ENCODE results near the gene ZNF33A. TPM values are rescaled to one million over a fixed set of nuclear protein-coding genes. Genes with fewer than 3 reads are reported as not detected.
"Not testable (repeated sequence)": the region's sequence is repeated elsewhere in the genome, so short reads cannot be mapped to it uniquely, and the experiment has no call there.

Gene ZNF33A
- total RNA-seq, 1 experiment from 2014 or later = 18.0 TPM

DNA sequence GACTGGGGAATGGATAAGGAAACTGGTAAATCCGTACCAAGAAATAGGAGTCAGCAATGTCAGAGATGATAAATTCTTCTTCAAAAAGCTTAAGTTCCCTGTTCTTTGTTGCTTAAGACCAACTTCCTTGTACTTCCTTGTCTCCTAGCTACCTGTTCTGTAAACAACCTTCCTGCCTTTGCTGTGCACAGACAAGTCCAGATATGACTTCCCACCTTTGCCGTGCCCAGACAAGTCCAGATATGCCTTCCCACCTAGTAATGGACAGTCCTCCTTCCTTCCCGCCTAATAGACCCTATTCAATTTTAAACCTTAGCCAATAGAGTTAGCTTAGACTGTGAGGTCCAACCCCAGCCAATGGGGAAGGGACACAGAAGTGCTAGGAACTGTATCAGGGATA is 2.5 kb upstream of the ZNF33A start:
- ATAC-seq = no peak
- no peak for DNase-seq
- Histone ChIP-seq H3K9me3 (ENCODE audit: low read length) (no peaks in the 10 kb centered on the region), H3K27ac (ENCODE audit: low read length) (no peak overlapping the region), H3F3A (ENCODE audit: low read length, unreplicated experiment) (no peaks in the 10 kb centered on the region), H3K9me2 (replicated peaks; ENCODE audit: low read length) (no peaks in the 10 kb centered on the region), H3K4me1 (ENCODE audit: insufficient read depth, low read length) (peaks cover 18% of the 10 kb centered on the region), H3K4me3 (ENCODE audit: low read length) (no peak overlapping the region), H4K20me1 (ENCODE audit: low read length) (no peaks in the 10 kb centered on the region), H3K79me2 (ENCODE audit: low read length) (peaks cover 18% of the 10 kb centered on the region), H3K36me3 (ENCODE audit: low read depth, low read length) (no peaks in the 10 kb centered on the region), H3K9ac (ENCODE audit: low read length) (no peak overlapping the region), H2AFZ (ENCODE audit: low read length) (no peak overlapping the region), H3K27me3 (ENCODE audit: low read length) (no peaks in the 10 kb centered on the region), H3K4me2 (ENCODE audit: low read length) (no peak overlapping the region)
- intact Hi-C loops (cut with micrococcal nuclease) = no loop called here
- ChIA-PET POLR2A (ENCODE audit: unreplicated experiment) (no interaction called here), CTCF (no interaction called here)
- BruUV-seq (replicated peaks) = no TSS peak
- no peak for TF ChIP-seq EZH2phosphoT487 (IDR thresholded peaks at IDR 0.05; ENCODE audit: borderline replicate concordance, low read length)
- TF ChIP-seq EZH2 (IDR thresholded peaks at IDR 0.05; ENCODE audit: low read length, unreplicated experiment) = no peak
- TF ChIP-seq, protein P1, sequence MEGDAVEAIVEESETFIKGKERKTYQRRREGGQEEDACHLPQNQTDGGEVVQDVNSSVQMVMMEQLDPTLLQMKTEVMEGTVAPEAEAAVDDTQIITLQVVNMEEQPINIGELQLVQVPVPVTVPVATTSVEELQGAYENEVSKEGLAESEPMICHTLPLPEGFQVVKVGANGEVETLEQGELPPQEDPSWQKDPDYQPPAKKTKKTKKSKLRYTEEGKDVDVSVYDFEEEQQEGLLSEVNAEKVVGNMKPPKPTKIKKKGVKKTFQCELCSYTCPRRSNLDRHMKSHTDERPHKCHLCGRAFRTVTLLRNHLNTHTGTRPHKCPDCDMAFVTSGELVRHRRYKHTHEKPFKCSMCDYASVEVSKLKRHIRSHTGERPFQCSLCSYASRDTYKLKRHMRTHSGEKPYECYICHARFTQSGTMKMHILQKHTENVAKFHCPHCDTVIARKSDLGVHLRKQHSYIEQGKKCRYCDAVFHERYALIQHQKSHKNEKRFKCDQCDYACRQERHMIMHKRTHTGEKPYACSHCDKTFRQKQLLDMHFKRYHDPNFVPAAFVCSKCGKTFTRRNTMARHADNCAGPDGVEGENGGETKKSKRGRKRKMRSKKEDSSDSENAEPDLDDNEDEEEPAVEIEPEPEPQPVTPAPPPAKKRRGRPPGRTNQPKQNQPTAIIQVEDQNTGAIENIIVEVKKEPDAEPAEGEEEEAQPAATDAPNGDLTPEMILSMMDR (conservative IDR thresholded peaks at IDR 0.05; ENCODE audit: low read depth, low read length) = no peak

DNA sequence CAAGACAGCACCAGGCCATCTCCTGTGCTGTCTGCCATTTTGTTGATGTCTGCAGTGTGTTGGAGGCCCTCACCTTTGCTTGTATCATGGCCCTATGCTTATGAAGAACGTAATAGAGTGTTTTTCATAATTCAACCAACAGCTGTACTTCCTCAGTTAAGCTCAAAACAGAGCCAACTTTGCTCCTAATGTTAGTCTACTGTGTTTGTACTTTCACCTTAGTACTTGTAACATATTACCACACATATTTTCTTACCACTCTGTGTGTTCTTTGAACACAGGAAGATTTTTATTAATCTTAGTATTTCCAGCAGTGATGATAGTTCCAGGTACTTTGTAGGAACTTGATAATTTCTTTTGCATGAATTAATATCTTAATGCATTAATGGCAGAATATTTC is 5.9 kb downstream of the ZNF33A start:
- no peaks in the 10 kb centered on the region for H3K9me3 ChIP-seq (ENCODE audit: low read length)
- H2AFZ ChIP-seq (ENCODE audit: low read length) = no peak overlapping the region
- H3K27me3 ChIP-seq (ENCODE audit: low read length) = no peaks in the 10 kb centered on the region
- H3K9ac ChIP-seq (ENCODE audit: low read length) = no peak overlapping the region
- no peaks in the 10 kb centered on the region for H4K20me1 ChIP-seq (ENCODE audit: low read length)
- intact Hi-C loops (cut with micrococcal nuclease) = no loop called here
- H3K4me3 ChIP-seq (ENCODE audit: low read length) = no peak overlapping the region
- H3F3A ChIP-seq (ENCODE audit: low read length, unreplicated experiment) = no peaks in the 10 kb centered on the region
- ChIA-PET CTCF (no interaction called here), POLR2A (ENCODE audit: unreplicated experiment) (no interaction called here)
- no peaks in the 10 kb centered on the region for H3K9me2 ChIP-seq (replicated peaks; ENCODE audit: low read length)
- peaks cover 30% of the 10 kb centered on the region for H3K79me2 ChIP-seq (ENCODE audit: low read length)
- H3K36me3 ChIP-seq (ENCODE audit: low read depth, low read length) = peaks cover 67% of the 10 kb centered on the region
- H3K27ac ChIP-seq (ENCODE audit: low read length) = no peak overlapping the region
- DNase-seq (no peak), ATAC-seq (no peak)
- H3K4me1 ChIP-seq (ENCODE audit: insufficient read depth, low read length) = peaks cover 12% of the 10 kb centered on the region
- no peak for TF ChIP-seq EZH2phosphoT487 (IDR thresholded peaks at IDR 0.05; ENCODE audit: borderline replicate concordance, low read length)
- TF ChIP-seq EZH2 (IDR thresholded peaks at IDR 0.05; ENCODE audit: low read length, unreplicated experiment) = no peak
- TF ChIP-seq, protein P1 (conservative IDR thresholded peaks at IDR 0.05; ENCODE audit: low read depth, low read length) = no peak
- BruUV-seq (replicated peaks) = no TSS peak
- no peak overlapping the region for H3K4me2 ChIP-seq (ENCODE audit: low read length)

DNA sequence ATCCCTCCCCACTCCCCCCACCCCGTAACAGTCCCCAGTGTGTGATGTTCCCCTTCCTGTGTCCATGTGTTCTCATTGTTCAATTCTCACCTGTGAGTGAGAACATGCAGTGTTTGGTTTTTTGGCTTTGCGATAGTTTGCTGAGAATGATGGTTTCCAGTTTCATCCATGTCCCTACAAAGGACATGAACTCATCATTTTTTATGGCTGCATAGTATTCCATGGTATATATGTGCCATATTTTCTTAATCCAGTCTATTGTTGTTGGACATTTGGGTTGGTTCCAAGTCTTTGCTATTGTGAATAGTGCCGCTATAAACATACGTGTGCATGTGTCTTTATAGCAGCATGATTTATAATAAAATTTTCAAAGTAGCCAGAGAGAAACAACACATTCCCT is 8.6 kb downstream of the ZNF33A start:
- H2AFZ ChIP-seq (ENCODE audit: low read length); BruUV-seq (replicated peaks); ATAC-seq; H3K27ac ChIP-seq (ENCODE audit: low read length); H3K27me3 ChIP-seq (ENCODE audit: low read length); H3K79me2 ChIP-seq (ENCODE audit: low read length); DNase-seq; H3K4me3 ChIP-seq (ENCODE audit: low read length); H4K20me1 ChIP-seq (ENCODE audit: low read length); H3F3A ChIP-seq (ENCODE audit: low read length, unreplicated experiment); H3K4me1 ChIP-seq (ENCODE audit: insufficient read depth, low read length); H3K4me2 ChIP-seq (ENCODE audit: low read length); intact Hi-C loops (cut with micrococcal nuclease); H3K9ac ChIP-seq (ENCODE audit: low read length); H3K9me2 ChIP-seq (replicated peaks; ENCODE audit: low read length); POLR2A ChIA-PET (ENCODE audit: unreplicated experiment); H3K9me3 ChIP-seq (ENCODE audit: low read length): not testable (repeated sequence)
- H3K36me3 ChIP-seq (ENCODE audit: low read depth, low read length) = peaks cover 76% of the 10 kb centered on the region
- CTCF ChIA-PET = interaction anchor here (0.7 kb wide), 1 partner anchor 71 kb away, joined by 6 read pairs; no protein-coding TSS in a partner anchor
